HG03469 (cell line): Measurements from ENCODE around the gene PANX2.

Experiments used
- ATAC-seq: cut with Tn5 transposase; IDR thresholded peaks from one replicate; pipeline ENCODE4 v1.9.1; 2021; ENCODE audit warnings: mild to moderate bottlenecking, moderate library complexity, moderate number of reproducible peaks; ENCODE audit not compliant: unreplicated experiment

Gene PANX2

GRCh38 chr22:50182176-50183081, 11.9 kb downstream of the PANX2 start:
- ATAC-seq = no peak

GRCh38 chr22:50183141-50183971, 12.8 kb downstream of the PANX2 start:
- ATAC-seq = no peak

DNA sequence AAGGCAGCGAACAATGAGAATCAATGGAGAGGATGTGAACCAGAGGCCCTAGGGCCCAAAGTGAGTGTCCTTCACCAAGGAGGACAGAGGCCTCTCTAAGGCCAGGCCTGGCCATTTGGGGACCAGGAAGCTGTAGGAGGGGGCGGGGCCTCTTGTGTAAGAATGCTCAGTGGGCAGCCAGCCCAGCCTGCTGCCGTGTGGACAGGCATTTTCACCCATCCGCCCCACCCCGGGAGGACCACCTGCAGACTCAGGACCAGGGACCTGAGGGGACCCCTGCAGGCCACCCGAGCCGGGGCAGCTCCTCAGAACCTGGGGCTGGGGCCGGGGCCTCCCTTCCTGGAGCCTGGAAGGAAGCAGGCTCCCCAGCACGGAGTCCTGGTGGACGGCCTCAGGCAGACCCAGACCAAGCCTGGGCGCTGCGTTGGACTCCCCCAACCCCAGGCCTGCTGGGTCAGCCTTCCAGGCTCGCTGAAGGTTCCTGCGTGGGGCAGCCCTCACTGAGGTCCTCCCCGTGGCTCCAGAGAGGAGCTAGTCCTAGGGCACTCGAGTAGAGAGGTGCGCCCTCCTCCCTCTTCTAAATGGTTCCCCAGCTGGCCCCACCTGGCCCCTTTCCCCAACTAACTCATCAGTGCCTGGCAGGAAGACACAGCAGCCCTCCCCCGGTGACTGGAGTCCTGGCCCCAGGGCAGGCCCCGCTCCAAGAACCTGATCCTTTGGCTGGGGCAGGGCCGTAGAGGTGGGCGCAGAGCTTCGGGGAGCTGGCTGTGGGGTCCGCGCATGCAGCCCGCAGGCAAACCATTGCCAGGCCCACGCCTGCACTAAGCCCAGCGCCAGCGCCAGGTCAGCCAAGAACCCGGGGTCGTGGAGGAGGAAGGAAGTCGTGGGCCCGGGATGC, 13.7 kb downstream of the PANX2 start:
- ATAC-seq = no peak

GRCh38 chr22:50184902-50185374, 14.4 kb downstream of the PANX2 start:
- no peak for ATAC-seq

GRCh38 chr22:50185375-50186087, 15.0 kb downstream of the PANX2 start, which contains the start of gene TRABD:
Gene TRABD (plus strand): TSS chr22:50185913. CDS start chr22:50193061, 7,148 bp downstream.
- ATAC-seq = no peak

GRCh38 chr22:50186181-50186714, 15.7 kb downstream of the PANX2 start:
- ATAC-seq = no peak

GRCh38 chr22:50186761-50187523, 16.4 kb downstream of the PANX2 start:
- ATAC-seq = no peak

DNA sequence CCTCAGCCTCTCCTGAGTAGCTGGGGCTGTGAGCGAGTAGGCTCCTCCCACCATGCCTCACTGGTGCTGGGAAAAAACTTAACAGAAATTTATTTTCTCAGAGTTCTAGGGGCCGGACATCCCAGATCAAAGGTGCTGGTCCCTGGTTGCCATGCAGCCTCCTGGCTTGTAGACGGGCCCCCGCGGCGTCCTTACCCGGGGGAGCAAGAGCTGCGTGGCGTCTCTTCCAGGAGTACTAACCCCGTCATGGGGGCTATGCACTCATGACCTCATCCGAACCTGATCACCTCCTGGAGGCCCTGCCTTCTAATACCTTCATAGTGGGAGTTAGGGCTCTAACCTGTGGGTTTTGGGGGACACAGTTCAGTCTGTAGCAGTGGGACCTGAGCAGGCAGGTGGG, 17.8 kb downstream of the PANX2 start:
- no peak for ATAC-seq

DNA sequence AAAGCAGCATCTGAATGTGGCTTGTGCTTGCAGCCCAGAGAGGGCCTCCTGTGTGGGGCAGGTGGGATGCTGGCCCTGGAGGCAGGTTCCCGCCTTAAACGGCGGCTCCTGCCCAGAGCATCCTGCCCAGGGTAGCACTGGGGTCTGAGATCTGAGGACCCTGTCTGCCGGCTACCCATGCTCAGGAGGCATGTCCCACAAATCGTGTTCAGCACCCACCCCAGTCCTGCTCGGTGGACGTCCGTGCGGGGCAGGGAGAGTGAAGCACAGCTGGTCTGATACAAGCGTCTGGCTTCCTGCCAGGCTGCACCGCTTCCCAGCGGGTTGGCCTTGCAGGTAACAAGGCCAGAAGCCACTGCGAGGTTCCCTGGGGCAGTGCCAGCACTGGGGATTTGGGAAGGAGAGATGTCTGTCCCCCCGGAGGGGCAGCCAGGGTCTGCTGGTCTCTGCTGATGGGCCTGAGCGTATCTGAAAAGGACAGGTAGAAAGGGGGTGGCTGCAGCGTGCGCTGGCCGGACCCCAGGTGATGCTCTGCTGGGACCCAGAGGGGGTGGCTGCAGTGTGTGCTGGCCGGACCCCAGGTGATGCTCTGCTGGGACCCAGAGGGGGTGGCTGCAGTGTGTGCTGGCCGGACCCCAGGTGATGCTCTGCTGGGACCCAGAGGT, 18.8 kb downstream of the PANX2 start:
- no peak for ATAC-seq

GRCh38 chr22:50189849-50190181, 19.3 kb downstream of the PANX2 start:
- no peak for ATAC-seq

- ATAC-seq = no peak
These were observed 19.8 kb downstream of the PANX2 start for GRCh38 chr22:50190182-50190940.

DNA sequence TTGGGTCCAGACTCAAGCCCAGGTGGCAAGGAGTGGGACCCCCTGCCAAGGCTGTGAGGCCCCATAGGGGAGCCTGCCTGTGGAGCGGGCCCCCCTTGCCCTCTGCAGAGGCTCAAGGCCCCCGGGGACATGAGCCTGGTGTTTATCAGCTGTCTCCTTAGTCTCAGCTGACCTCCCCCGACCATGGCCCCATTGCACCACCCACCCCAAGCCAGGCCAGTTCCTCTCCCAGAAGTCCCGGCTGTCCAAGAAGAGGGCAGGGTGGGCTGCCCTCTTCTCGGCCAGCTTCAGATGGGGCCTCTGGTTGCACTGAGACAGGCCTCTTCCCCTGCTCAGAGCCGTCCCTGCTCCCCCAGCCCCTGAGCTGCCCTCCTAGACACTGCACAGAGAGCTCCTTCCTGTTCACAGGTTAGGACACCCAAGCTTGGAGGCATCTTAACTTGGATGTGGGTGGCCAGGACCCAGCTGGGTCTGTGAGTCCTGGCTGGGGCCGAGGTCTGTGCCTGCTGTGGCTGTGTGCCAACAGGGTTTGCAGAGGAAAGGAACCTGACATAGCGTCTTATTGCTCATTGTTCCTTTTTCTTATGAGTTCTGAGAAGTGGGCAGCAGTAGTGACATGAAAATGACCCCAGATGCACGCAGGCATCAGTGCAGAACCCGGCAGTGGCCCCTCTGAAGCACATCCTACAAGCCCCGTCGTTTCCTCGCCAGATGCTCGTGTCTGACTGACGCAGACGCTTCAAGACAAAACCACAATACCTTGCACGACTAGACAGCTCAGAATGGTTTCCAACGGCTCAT, 20.6 kb downstream of the PANX2 start:
- no peak for ATAC-seq

GRCh38 chr22:50192436-50193204, 22.1 kb downstream of the PANX2 start:
- ATAC-seq = no peak

DNA sequence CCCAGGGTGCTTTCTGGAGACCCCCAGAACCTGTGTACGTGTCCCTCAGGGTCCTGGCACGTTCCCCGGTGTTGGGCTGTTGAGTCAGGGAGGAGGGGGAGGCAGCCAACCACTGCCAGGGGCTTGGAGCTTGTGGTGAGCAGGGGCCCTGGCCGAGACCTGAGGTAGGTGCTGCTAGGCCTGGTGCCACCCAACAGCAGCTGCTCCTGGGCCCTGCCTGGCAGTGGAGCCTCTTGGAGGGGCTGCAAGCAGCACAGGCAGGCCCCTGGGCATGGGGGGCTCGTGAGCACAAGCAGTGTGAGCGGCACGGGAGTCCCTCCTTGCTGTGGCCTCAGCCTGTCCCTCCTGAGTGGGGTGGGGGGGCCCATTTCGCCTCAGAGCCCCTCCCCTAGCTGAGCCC, 23.1 kb downstream of the PANX2 start:
- no peak for ATAC-seq

DNA sequence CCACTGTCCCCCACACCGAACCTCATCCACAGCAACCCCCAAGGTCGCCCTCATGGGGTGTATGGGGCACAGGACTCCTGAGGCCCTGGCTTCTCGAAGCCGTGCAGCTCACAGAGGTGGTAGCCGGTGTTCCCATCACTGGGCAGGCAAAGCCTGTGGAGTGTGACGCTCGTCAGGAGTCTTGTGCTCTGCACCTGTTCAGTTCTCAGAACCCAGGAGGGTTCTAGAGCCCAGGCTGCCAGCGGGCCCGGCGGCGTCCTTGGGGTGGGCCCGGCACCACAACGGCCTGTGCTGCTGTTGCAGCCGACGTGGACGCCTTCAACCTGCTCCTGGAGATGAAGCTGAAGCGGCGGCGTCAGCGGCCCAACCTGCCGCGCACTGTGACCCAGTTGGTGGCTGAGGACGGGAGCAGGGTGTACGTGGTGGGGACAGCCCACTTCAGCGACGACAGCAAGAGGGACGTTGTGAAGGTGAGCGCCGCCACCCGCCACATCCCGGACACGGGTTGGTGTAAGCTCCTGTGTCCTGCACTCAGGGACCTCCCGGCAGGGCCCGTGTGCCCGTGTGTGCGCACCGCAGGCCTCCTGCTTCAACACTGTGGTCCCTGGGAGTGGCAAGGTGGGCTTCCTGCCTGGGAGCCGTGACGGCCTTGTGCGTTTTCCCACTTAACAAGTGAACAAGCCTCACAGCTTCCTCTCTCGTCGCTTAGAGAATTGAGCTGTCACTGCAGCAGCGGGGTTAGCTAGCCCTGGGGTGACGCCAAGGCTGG, 23.7 kb downstream of the PANX2 start:
- no peak for ATAC-seq

GRCh38 chr22:50196256-50196655, 25.7 kb downstream of the PANX2 start:
- no peak for ATAC-seq
